Type B pancreatic cell (in vitro differentiated cells): Measurements from ENCODE around the gene PLEKHF1. TPM values are rescaled to one million over a fixed set of nuclear protein-coding genes. Genes with fewer than 3 reads are reported as not detected.

Experiments used
- DNase-seq: peaks from one replicate; pipeline ENCODE4 v3.0.0; 2021; ENCODE audit warnings: mixed read lengths; ENCODE audit not compliant: unreplicated experiment; ENCODE audit errors: extremely low spot score
- H3K27ac Mint-ChIP-seq: 2 replicates; pipeline ENCODE4 v1.8.0; 2021; ENCODE audit warnings: mild to moderate bottlenecking, mixed read lengths
- H3K27me3 Mint-ChIP-seq: 2 replicates; pipeline ENCODE4 v1.8.0; 2021; ENCODE audit warnings: mixed read lengths
- H3K36me3 Mint-ChIP-seq: 2 replicates; pipeline ENCODE4 v1.8.0; 2021; ENCODE audit warnings: mixed read lengths
- H3K4me1 Mint-ChIP-seq: one replicate; pipeline ENCODE4 v1.8.0; 2021; ENCODE audit warnings: mixed read lengths; ENCODE audit not compliant: unreplicated experiment
- H3K4me3 Mint-ChIP-seq: 2 replicates; pipeline ENCODE4 v1.8.0; 2021; ENCODE audit warnings: mild to moderate bottlenecking, mixed read lengths
- H3K9me3 Mint-ChIP-seq: 2 replicates; pipeline ENCODE4 v1.8.0; 2021; ENCODE audit warnings: mixed read lengths
- CTCF ChIP-seq: fragments of 200-600 bp; sonication (generic); conservative IDR thresholded peaks from 2 replicates; pipeline ENCODE4 v1.5.0; 2021; ENCODE audit warnings: antibody characterized with exemption, mild to moderate bottlenecking
- total RNA-seq: library from RNA; stranded (reverse); gene quantifications from 2 replicates; pipeline ENCODE4 v1.2.1, GENCODE V29; 2021; ENCODE audit warnings: low replicate concordance

PLEKHF1 gene
- total RNA-seq, 1 donor from 2014 or later, result 6.3 TPM

GRCh38 chr19:29700498-29700897 is 35.2 kb downstream of the PLEKHF1 start:
- Mint-ChIP-seq H3K4me3 (no peak overlapping the region), H3K9me3 (no peaks in the 10 kb centered on the region), H3K27me3 (no peaks in the 10 kb centered on the region), H3K27ac (no peak overlapping the region), H3K36me3 (no peaks in the 10 kb centered on the region), H3K4me1 (no peaks in the 10 kb centered on the region)
- no peak for TF ChIP-seq CTCF
- DNase-seq, result no peak

- H3K27me3 Mint-ChIP-seq, result no peaks in the 10 kb centered on the region
- no peak for TF ChIP-seq CTCF
- no peaks in the 10 kb centered on the region for H3K4me1 Mint-ChIP-seq
- no peak for DNase-seq
- no peaks in the 10 kb centered on the region for H3K9me3 Mint-ChIP-seq
- H3K36me3 Mint-ChIP-seq, result no peaks in the 10 kb centered on the region
- H3K4me3 Mint-ChIP-seq, result no peak overlapping the region
- H3K27ac Mint-ChIP-seq, result no peak overlapping the region
These were observed 37.1 kb downstream of the PLEKHF1 start for GRCh38 chr19:29702161-29702962.

GRCh38 chr19:29702963-29703320 is 37.7 kb downstream of the PLEKHF1 start:
- no peak overlapping the region for H3K4me3 Mint-ChIP-seq

GRCh38 chr19:29704562-29705558 is 39.6 kb downstream of the PLEKHF1 start:
- no peak overlapping the region for H3K27ac Mint-ChIP-seq
- no peaks in the 10 kb centered on the region for H3K36me3 Mint-ChIP-seq
- no peak overlapping the region for H3K4me3 Mint-ChIP-seq
- no peak for TF ChIP-seq CTCF
- H3K27me3 Mint-ChIP-seq, result no peaks in the 10 kb centered on the region
- no peak for DNase-seq
- H3K9me3 Mint-ChIP-seq, result no peaks in the 10 kb centered on the region
- H3K4me1 Mint-ChIP-seq, result peaks cover 5% of the 10 kb centered on the region

More at GRCh38 chr19:29702963-29703320, 37.7 kb downstream of the PLEKHF1 start:
- no peak for DNase-seq
- H3K27ac Mint-ChIP-seq, result no peak overlapping the region
- no peaks in the 10 kb centered on the region for H3K27me3 Mint-ChIP-seq
- TF ChIP-seq CTCF, result no peak
- H3K4me1 Mint-ChIP-seq, result no peaks in the 10 kb centered on the region
- H3K36me3 Mint-ChIP-seq, result no peaks in the 10 kb centered on the region
- H3K9me3 Mint-ChIP-seq, result no peaks in the 10 kb centered on the region

GRCh38 chr19:29705706-29706105 is 40.4 kb downstream of the PLEKHF1 start:
- H3K4me1 Mint-ChIP-seq, result peaks cover 9% of the 10 kb centered on the region
- no peak for DNase-seq
- H3K9me3 Mint-ChIP-seq, result no peaks in the 10 kb centered on the region
- no peak overlapping the region for H3K27ac Mint-ChIP-seq
- no peak overlapping the region for H3K4me3 Mint-ChIP-seq
- no peaks in the 10 kb centered on the region for H3K36me3 Mint-ChIP-seq
- no peak for TF ChIP-seq CTCF
- H3K27me3 Mint-ChIP-seq, result no peaks in the 10 kb centered on the region
